Spleen (tissue), 11 donors: ENCODE results near the gene TBC1D20. TPM values are rescaled to one million over a fixed set of nuclear protein-coding genes. Genes with fewer than 3 reads are reported as not detected.

Experiments
- DNase-seq: peaks from one replicate; pipeline ENCODE4 v3.0.0-alpha.2; 2020
- H3K27ac ChIP-seq, 8 donors: fragments of 200-600 bp; sonication (generic) in 7 of 8; 1 replicate in 4 of 8; 2 replicates in 4 of 8; pipeline versions ENCODE4 v1.5.0 to v1.8.0; 2016 to 2021; ENCODE audit warnings: inconsistent platforms in 4 of 8, mild to moderate bottlenecking in 4 of 8, moderate library complexity in 1 of 8
- H3K27me3 ChIP-seq, 7 donors: fragments of 200-600 bp; sonication (generic) in 6 of 7; replicated peaks in 1 of 7; 1 replicate in 4 of 7; 2 replicates in 3 of 7; pipeline versions ENCODE4 v1.5.0 to v1.8.0; 2016 to 2021; ENCODE audit warnings: inconsistent platforms in 3 of 7, mild to moderate bottlenecking in 1 of 7
- H3K36me3 ChIP-seq, 6 donors: fragments of 200-600 bp; sonication (generic) in 5 of 6; 1 replicate in 4 of 6; 2 replicates in 2 of 6; pipeline versions ENCODE4 v1.5.0 to v1.8.0; 2016 to 2021; ENCODE audit warnings: inconsistent platforms in 2 of 6
- H3K4me1 ChIP-seq, 6 donors: fragments of 200-600 bp; sonication (generic) in 5 of 6; 1 replicate in 3 of 6; 2 replicates in 3 of 6; pipeline versions ENCODE4 v1.5.0 to v1.8.0; 2016 to 2021; ENCODE audit warnings: inconsistent platforms in 3 of 6
- H3K4me3 ChIP-seq, 8 donors: fragments of 200-600 bp; sonication (generic) in 7 of 8; 1 replicate in 4 of 8; 2 replicates in 4 of 8; pipeline versions ENCODE4 v1.5.0 to v1.8.0; 2016 to 2021; ENCODE audit warnings: inconsistent platforms in 4 of 8, mild to moderate bottlenecking in 4 of 8, moderate library complexity in 2 of 8
- H3K9me3 ChIP-seq, 8 donors: fragments of 200-600 bp; sonication (generic) in 7 of 8; 1 replicate in 4 of 8; 2 replicates in 4 of 8; pipeline versions ENCODE4 v1.5.0 to v1.8.0; 2016 to 2021; ENCODE audit warnings: inconsistent platforms in 4 of 8
- POLR2A ChIP-seq, 3 donors: fragments of 450-650 bp; IDR thresholded peaks; one replicate each; pipeline ENCODE4 v1.5.1; 2017; ENCODE audit warnings: antibody characterized with exemption in 3 of 3, mild to moderate bottlenecking in 1 of 3
- POLR2AphosphoS5 ChIP-seq, 3 donors: sonication (generic); formaldehyde crosslinking; IDR thresholded peaks; one replicate each; pipeline ENCODE4 v1.5.1; 2017; ENCODE audit warnings: antibody characterized with exemption in 3 of 3
- WGBS, 5 donors: extraction: QIAGEN DNeasy Blood & Tissue Kit in 3 of 5; methylation state at CpG; one replicate each; pipeline versions ENCODE4 v1.1.5 to v1.1.7; 2013 to 2018; 5-methylcytosine and 5-hydroxymethylcytosine counted together
- intact Hi-C: fragments of 100-400 bp; cut with DNase I; formaldehyde crosslinking; loops from one replicate; pipeline ENCODE4 v1.15.0; 2023; ENCODE audit warnings: low total_unique reads
- polyA plus RNA-seq, 3 donors: library from polyadenylated mRNA; stranded (reverse); fragments of 200-250 nt; gene quantifications; one replicate each; pipeline ENCODE4 v1.2.1, GENCODE V29; 2013
- total RNA-seq, 7 donors: library from RNA; depleted of rRNA in 3 of 7; stranded (reverse); fragments of >200 nt in 3 of 7; fragmentation: NEBNext Ultra II Directional in 4 of 7; extraction: Animal tissue kit (Norgen Biotek cat#: 25700) in 4 of 7; gene quantifications; one replicate each; pipeline versions ENCODE4 v1.1.0 to v1.2.1, GENCODE V29; 2016 to 2021
- TF ChIP-seq, protein P1 (sequence below), 11 experiments: fragments of 200-600 bp in 7 of 11; fragments of 450-650 bp in 4 of 11; sonication (generic) in 4 of 11; IDR thresholded peaks in 8 of 11; conservative IDR thresholded peaks in 3 of 11; 1 replicate in 7 of 11; 2 replicates in 4 of 11; pipeline versions ENCODE4 v1.4.0 to v1.8.0; 2016 to 2021; ENCODE audit warnings: antibody characterized with exemption in 11 of 11, inconsistent platforms in 4 of 11, mild to moderate bottlenecking in 1 of 11
- donor health status: healthy with polysubstance abuse.
- donor health status: DM: no; HTN: no; CAD: no; lungs with moderate emphysema.
- donor health status: DM: no; HTN: no; CAD: no.
- donor health status: Bipolar disorder and iron deficiency.
- donor health status: healthy.
- donor health status: DM: no; HTN: no; CAD: no.
- donor health status: DM: yes; HTN: yes; CAD: no.

The TBC1D20 gene
- total and polyA plus RNA-seq, 10 donors: 9.2 to 41.0 (median 32.8) TPM

GRCh38 chr20:403582-403957 lies 58.8 kb downstream of the TBC1D20 start:
- WGBS, 5 donors: 94 to 100% (median 95%) methylated on average over 3 of the region's 3 CpGs
- no peaks in the 10 kb centered on the region for H3K27me3 ChIP-seq
- TF ChIP-seq POLR2A (IDR thresholded peaks at IDR 0.05) (no peak), POLR2AphosphoS5 (IDR thresholded peaks at IDR 0.05) (no peak)
- TF ChIP-seq, protein P1, sequence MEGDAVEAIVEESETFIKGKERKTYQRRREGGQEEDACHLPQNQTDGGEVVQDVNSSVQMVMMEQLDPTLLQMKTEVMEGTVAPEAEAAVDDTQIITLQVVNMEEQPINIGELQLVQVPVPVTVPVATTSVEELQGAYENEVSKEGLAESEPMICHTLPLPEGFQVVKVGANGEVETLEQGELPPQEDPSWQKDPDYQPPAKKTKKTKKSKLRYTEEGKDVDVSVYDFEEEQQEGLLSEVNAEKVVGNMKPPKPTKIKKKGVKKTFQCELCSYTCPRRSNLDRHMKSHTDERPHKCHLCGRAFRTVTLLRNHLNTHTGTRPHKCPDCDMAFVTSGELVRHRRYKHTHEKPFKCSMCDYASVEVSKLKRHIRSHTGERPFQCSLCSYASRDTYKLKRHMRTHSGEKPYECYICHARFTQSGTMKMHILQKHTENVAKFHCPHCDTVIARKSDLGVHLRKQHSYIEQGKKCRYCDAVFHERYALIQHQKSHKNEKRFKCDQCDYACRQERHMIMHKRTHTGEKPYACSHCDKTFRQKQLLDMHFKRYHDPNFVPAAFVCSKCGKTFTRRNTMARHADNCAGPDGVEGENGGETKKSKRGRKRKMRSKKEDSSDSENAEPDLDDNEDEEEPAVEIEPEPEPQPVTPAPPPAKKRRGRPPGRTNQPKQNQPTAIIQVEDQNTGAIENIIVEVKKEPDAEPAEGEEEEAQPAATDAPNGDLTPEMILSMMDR (IDR thresholded peaks at IDR 0.05 in 8 of 11, conservative IDR thresholded peaks at IDR 0.05 in 3 of 11): no peak
- no peak overlapping the region for H3K27ac ChIP-seq
- DNase-seq: peak; percentile 21
- H3K4me3 ChIP-seq: no peak overlapping the region
- intact Hi-C loops: no loop called here
- H3K36me3 ChIP-seq: peaks cover 0 to 3% (median 0%) of the 10 kb centered on the region in 6 donors
- H3K9me3 ChIP-seq: no peaks in the 10 kb centered on the region
- peaks cover 0 to 28% (median 11%) of the 10 kb centered on the region in 6 donors for H3K4me1 ChIP-seq

- 85 to 97% (median 93%) methylated on average over 6 of the region's 6 CpGs for WGBS, 5 donors
- Histone ChIP-seq H3K27me3 (no peaks in the 10 kb centered on the region), H3K9me3 (no peaks in the 10 kb centered on the region), H3K4me3 (no peak overlapping the region), H3K27ac (no peak overlapping the region), H3K36me3 (peaks cover 0 to 8% (median 2%) of the 10 kb centered on the region in 6 donors), H3K4me1 (peaks cover 0 to 27% (median 9%) of the 10 kb centered on the region in 6 donors)
- intact Hi-C loops: no loop called here
- TF ChIP-seq, protein P1 (IDR thresholded peaks at IDR 0.05 in 8 of 11, conservative IDR thresholded peaks at IDR 0.05 in 3 of 11): no peak
- TF ChIP-seq POLR2A (IDR thresholded peaks at IDR 0.05) (no peak), POLR2AphosphoS5 (IDR thresholded peaks at IDR 0.05) (no peak)
- DNase-seq: no peak
Measured at GRCh38 chr20:402898-403581, 59.3 kb downstream of the TBC1D20 start.

DNA sequence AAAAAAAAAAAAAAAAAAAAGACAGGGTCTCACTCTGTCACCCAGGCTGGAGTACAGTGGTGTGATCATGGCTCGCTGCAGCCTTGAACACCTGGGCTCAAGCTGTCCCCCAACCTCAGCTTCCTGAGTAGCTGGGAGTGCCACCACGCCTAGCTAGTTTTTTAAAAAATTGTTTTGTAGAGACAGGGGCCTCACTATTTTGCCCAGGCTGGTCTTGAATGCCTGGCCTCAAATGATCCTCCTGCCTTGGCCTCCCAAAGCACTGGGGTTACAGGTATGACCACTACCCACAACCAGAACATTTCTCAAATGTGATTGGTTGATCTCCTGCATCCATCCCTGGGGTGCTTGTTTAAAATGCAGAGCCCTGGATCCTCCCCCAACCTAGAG lies 59.8 kb downstream of the TBC1D20 start:
- Histone ChIP-seq H3K27ac (no peak overlapping the region), H3K4me1 (peaks cover 0 to 25% (median 8%) of the 10 kb centered on the region in 6 donors), H3K9me3 (no peaks in the 10 kb centered on the region), H3K36me3 (peaks cover 0 to 13% (median 8%) of the 10 kb centered on the region in 6 donors), H3K4me3 (no peak overlapping the region), H3K27me3 (no peaks in the 10 kb centered on the region)
- TF ChIP-seq, protein P1 (IDR thresholded peaks at IDR 0.05 in 8 of 11, conservative IDR thresholded peaks at IDR 0.05 in 3 of 11): no peak
- TF ChIP-seq POLR2A (IDR thresholded peaks at IDR 0.05): no peak
- TF ChIP-seq POLR2AphosphoS5 (IDR thresholded peaks at IDR 0.05): no peak
- 34 to 67% (median 61%) methylated on average over 2 of the region's 2 CpGs for WGBS, 5 donors
- intact Hi-C loops: no loop called here
- peak; percentile 15 for DNase-seq

DNA sequence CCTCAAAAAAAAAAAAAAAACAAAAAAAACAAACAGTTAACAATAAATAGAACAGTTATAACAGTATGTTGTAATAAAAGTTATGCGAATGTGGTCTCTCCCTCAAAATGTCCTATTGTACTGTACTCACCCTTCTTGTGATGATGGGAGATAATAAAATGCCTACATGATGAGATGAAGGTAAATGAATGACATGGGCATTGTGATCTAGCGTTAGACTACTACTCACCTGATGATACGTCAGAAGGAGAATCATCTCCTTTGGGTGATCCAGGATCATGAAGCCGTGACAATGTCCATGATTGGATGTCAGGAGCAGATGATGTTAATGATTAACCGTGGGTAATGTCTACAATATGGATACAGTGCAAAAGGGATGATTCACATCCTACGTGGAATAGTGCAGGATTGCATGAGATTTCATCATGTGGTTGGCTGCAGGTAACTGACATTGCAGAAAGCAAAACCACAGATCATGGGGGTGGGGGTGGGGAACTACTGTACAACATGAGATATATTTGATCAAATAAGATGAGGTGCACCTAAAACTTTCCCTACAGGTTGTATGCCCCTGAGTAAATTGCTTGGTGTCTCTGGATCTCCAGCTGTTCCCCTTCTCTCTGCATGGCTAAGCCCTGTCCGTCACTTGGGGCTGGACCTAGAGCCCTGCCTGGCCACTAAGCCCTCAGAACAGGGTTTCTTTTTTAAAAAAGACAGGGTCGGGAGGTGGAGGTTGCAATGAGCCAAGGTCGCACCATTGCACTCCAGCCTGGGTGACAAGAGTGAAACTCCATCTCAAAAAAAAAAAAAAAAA lies 60.4 kb downstream of the TBC1D20 start:
- intact Hi-C loops: no loop called here
- 76 to 82% (median 78%) methylated on average over 9 of the region's 9 CpGs for WGBS, 5 donors
- TF ChIP-seq POLR2A (IDR thresholded peaks at IDR 0.05) (no peak), POLR2AphosphoS5 (IDR thresholded peaks at IDR 0.05) (no peak)
- TF ChIP-seq, protein P1 (IDR thresholded peaks at IDR 0.05 in 8 of 11, conservative IDR thresholded peaks at IDR 0.05 in 3 of 11): no peak

More for the DNA sequence above, 60.4 kb downstream of the TBC1D20 start:
- H3K9me3 ChIP-seq: no peaks in the 10 kb centered on the region
- peak; percentile 8 for DNase-seq
- peaks cover 0 to 19% (median 14%) of the 10 kb centered on the region in 6 donors for H3K36me3 ChIP-seq
- no peak overlapping the region for H3K4me3 ChIP-seq
- H3K4me1 ChIP-seq: peaks cover 0 to 19% (median 2%) of the 10 kb centered on the region in 6 donors
- H3K27ac ChIP-seq: no peak overlapping the region
- no peaks in the 10 kb centered on the region for H3K27me3 ChIP-seq
